ENCODE data around the gene PKD2L1. TPM values are rescaled to one million over a fixed set of nuclear protein-coding genes. Genes with fewer than 3 reads are reported as not detected.
A peak's percentile ranks its signal among the peaks of the same experiment; 100 is the strongest.
"Not testable (repeated sequence)": the region's sequence is repeated elsewhere in the genome, so short reads cannot be mapped to it uniquely, and the experiment has no call there.

The PKD2L1 gene
- total and polyA plus RNA-seq, 7 donors, result 0.31 to 4.2 (median 0.60) TPM; not detected in 4

DNA sequence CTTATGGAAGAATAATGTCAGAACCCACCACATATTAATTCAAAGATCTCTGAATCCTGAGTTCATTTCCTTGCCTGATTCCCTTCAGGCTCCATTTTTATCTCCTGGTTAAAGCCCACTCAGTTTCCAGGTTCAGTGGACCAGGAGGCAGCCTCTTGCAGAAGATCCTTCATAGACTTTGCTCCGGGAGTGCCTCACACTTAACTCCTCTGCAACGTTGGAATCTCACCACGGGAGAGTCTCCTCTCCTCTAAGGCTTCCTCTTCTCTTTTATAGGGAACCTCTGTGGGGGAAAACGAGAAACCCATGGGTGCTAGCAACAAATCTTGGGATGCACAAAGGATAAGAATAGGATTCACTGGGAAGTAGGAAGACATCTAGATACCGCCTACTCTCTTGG is 41.8 kb downstream of the PKD2L1 start:
- no peaks in the 10 kb centered on the region for H3K36me3 ChIP-seq
- no peak overlapping the region for H3K27ac ChIP-seq
- no peak for DNase-seq
- 57 to 79% methylated on average over 5 of the region's 5 CpGs for WGBS, 2 donors
- intact Hi-C loops (cut with DNase I), result loop anchor here (5.0 kb wide), 2 partner anchors 61 to 84 kb away; partner anchors contain the start of gene CHUK
- H3K27me3 ChIP-seq, result no peaks in the 10 kb centered on the region
- no peak overlapping the region for H3K4me3 ChIP-seq
- TF ChIP-seq POLR2AphosphoS5 (IDR thresholded peaks at IDR 0.05), result no peak
- TF ChIP-seq EP300 (IDR thresholded peaks at IDR 0.05), result no peak
- no peak for TF ChIP-seq CTCF (IDR thresholded peaks at IDR 0.05)
- no peak for TF ChIP-seq POLR2A (IDR thresholded peaks at IDR 0.05)
- peaks cover 0 to 31% (median 27%) of the 10 kb centered on the region in 4 donors for H3K4me1 ChIP-seq
- H3K9me3 ChIP-seq, result no peaks in the 10 kb centered on the region

GRCh38 chr10:100287756-100288155 is 42.3 kb downstream of the PKD2L1 start:
- 97 to 98% methylated on average over 6 of the region's 6 CpGs for WGBS, 2 donors
- Histone ChIP-seq H3K4me1 (peaks cover 0 to 36% (median 27%) of the 10 kb centered on the region in 4 donors), H3K4me3 (no peak overlapping the region), H3K27ac (no peak overlapping the region), H3K27me3 (no peaks in the 10 kb centered on the region), H3K36me3 (no peaks in the 10 kb centered on the region), H3K9me3 (no peaks in the 10 kb centered on the region)
- TF ChIP-seq CTCF (IDR thresholded peaks at IDR 0.05) (no peak), POLR2AphosphoS5 (IDR thresholded peaks at IDR 0.05) (no peak), EP300 (IDR thresholded peaks at IDR 0.05) (no peak)
- no peak for DNase-seq
- intact Hi-C loops (cut with DNase I), result loop anchor here (2.0 to 5.0 kb wide), 3 partner anchors 21 to 85 kb away; partner anchors contain the start of genes CHUK and CWF19L1

- intact Hi-C loops (cut with DNase I), result loop anchor here (2.0 to 5.0 kb wide), 3 partner anchors 20 to 86 kb away; partner anchors contain the start of genes CHUK and CWF19L1
- DNase-seq, result peak; percentile 94
- WGBS, 2 donors, result 2% methylated on average over 63 of the region's 63 CpGs
- Histone ChIP-seq H3K27ac (peak within 1 kb of the TSS; percentile 86 to 99 (median 96)), H3K4me1 (peaks cover 0 to 38% (median 27%) of the 10 kb centered on the region in 4 donors), H3K4me3 (peak within 1 kb of the TSS; percentile 60 to 94 (median 84)), H3K9me3 (no peaks in the 10 kb centered on the region), H3K36me3 (peaks cover 0 to 5% (median 0%) of the 10 kb centered on the region in 4 donors), H3K27me3 (no peaks in the 10 kb centered on the region)
- TF ChIP-seq POLR2A (IDR thresholded peaks at IDR 0.05) (peak; percentile 76 to 82), CTCF (IDR thresholded peaks at IDR 0.05) (no peak), EP300 (IDR thresholded peaks at IDR 0.05) (no peak), POLR2AphosphoS5 (IDR thresholded peaks at IDR 0.05) (peak; percentile 87 to 93 (median 90))
These were observed 43.7 kb downstream of the PKD2L1 start, which contains the start of gene BLOC1S2 for GRCh38 chr10:100286051-100287033. Gene BLOC1S2 (minus strand): TSS chr10:100286680. CDS start chr10:100286659, 21 bp downstream.

GRCh38 chr10:100285326-100285725 is 44.7 kb downstream of the PKD2L1 start:
- H3K4me3 ChIP-seq, result peak overlapping the region in 3 of 4 donors; percentile 60 to 94 (median 91)
- H3K4me1 ChIP-seq, result peaks cover 0 to 38% (median 27%) of the 10 kb centered on the region in 4 donors
- H3K27me3 ChIP-seq, DNase-seq, H3K9me3 ChIP-seq: not testable (repeated sequence)
- peaks cover 0 to 15% (median under 1%) of the 10 kb centered on the region in 4 donors for H3K36me3 ChIP-seq
- intact Hi-C loops (cut with DNase I), result loop anchor here (5.0 kb wide), 2 partner anchors 58 to 87 kb away; partner anchors contain the start of gene CHUK
- H3K27ac ChIP-seq, result peak overlapping the region; percentile 86 to 99 (median 96)
- 88 to 90% methylated on average over 12 of the region's 12 CpGs for WGBS, 2 donors

DNA sequence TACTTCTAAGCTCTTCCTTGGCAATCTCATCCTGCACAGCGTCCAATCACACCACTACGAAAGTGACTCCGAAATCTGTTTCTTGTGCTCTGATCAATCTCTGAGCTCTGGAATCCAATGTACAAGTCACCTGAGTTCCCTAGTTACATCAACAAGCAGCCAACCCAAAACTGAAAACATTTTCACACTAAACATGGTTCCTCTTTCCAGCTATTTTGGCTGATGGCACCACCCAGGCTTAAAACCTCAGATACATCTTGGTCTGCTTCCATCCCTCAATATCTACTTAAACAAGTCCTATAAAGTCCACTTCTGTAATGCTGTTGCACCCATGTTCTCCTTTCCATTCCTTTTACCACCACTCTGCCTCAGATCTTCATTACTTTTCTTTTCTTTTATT is 47.1 kb downstream of the PKD2L1 start:
- Histone ChIP-seq H3K9me3 (no peaks in the 10 kb centered on the region), H3K27ac (no peak overlapping the region), H3K36me3 (peaks cover 0 to 33% (median 10%) of the 10 kb centered on the region in 4 donors), H3K4me1 (peaks cover 0 to 38% (median 27%) of the 10 kb centered on the region in 4 donors), H3K4me3 (no peak overlapping the region), H3K27me3 (no peaks in the 10 kb centered on the region)
- TF ChIP-seq EP300 (IDR thresholded peaks at IDR 0.05), result no peak
- TF ChIP-seq POLR2A (IDR thresholded peaks at IDR 0.05), result no peak
- TF ChIP-seq POLR2AphosphoS5 (IDR thresholded peaks at IDR 0.05), result no peak
- TF ChIP-seq CTCF (IDR thresholded peaks at IDR 0.05), result no peak
- intact Hi-C loops (cut with DNase I), result no loop called here
- WGBS, 2 donors, result 95 to 96% methylated on average over 3 of the region's 3 CpGs
- DNase-seq, result no peak

DNA sequence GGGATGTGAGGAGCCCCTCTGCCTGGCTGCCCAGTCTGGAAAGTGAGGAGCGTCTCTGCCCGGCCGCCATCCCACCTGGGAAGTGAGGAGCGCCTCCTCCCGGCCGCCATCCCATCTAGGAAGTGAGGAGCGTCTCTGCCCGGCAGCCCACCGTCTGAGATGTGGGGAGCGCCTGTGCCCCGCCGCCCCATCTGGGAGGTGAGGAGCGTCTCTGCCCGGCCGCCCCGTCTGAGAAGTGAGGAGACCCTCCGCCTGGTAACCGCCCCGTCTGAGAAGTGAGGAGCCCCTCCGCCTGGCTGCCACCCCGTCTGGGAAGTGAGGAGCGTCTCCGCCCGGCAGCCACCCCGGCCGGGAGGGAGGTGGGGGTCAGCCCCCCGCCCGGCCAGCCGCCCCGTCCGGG is 53.1 kb downstream of the PKD2L1 start:
- DNase-seq; intact Hi-C loops (cut with DNase I); H3K27ac ChIP-seq; H3K4me3 ChIP-seq; H3K9me3 ChIP-seq; H3K4me1 ChIP-seq; H3K27me3 ChIP-seq: not testable (repeated sequence)
- peaks cover 0 to 47% (median 16%) of the 10 kb centered on the region in 4 donors for H3K36me3 ChIP-seq
- WGBS, 2 donors, result 91% methylated on average over 23 to 24 of the region's 31 CpGs

All from sigmoid colon (tissue), 7 donors.